ENCODE data around the gene SPATA31A7.
"Not testable (repeated sequence)": the region's sequence is repeated elsewhere in the genome, so short reads cannot be mapped to it uniquely, and the experiment has no call there.

SPATA31A7 gene

GRCh38 chr9:61189736-61190135 is at the start of gene SPATA31A7:
TSS of gene SPATA31A7 (plus strand) at chr9:61190036. CDS start at chr9:61190065, 29 bp downstream.
- H3K9ac ChIP-seq (ENCODE audit: low read depth, low read length); H3K9me3 ChIP-seq (ENCODE audit: insufficient read depth, low read depth, low read length); H3K27ac ChIP-seq (ENCODE audit: low read length); H3K36me3 ChIP-seq (ENCODE audit: insufficient read depth, low read depth, low read length); H3K4me3 ChIP-seq (ENCODE audit: low read length); H3K27me3 ChIP-seq (ENCODE audit: insufficient read depth, low read length); H3K4me1 ChIP-seq (ENCODE audit: insufficient read depth, low read length): not testable (repeated sequence)

- H3K9ac ChIP-seq (ENCODE audit: low read depth, low read length); H3K4me3 ChIP-seq (ENCODE audit: low read length); H3K36me3 ChIP-seq (ENCODE audit: insufficient read depth, low read depth, low read length); H3K9me3 ChIP-seq (ENCODE audit: insufficient read depth, low read depth, low read length); H3K4me1 ChIP-seq (ENCODE audit: insufficient read depth, low read length); H3K27ac ChIP-seq (ENCODE audit: low read length); H3K27me3 ChIP-seq (ENCODE audit: insufficient read depth, low read length): not testable (repeated sequence)
Observed at GRCh38 chr9:61226438-61226837, 36.6 kb downstream of the SPATA31A7 start.
